Caco-2 (cell line): ENCODE data around the gene RAB3B. TPM values are rescaled to one million over a fixed set of nuclear protein-coding genes. Genes with fewer than 3 reads are reported as not detected.
"Not testable (repeated sequence)": the region's sequence is repeated elsewhere in the genome, so short reads cannot be mapped to it uniquely, and the experiment has no call there.

Experiments
- BruUV-seq: library from RNA; stranded (reverse); fragments of 400-500 nt; replicated peaks from 2 replicates; lab custom pipeline; 2021; lab: Mats Ljungman, UMichigan
- CTCF ChIA-PET: fragments of 300-600 bp; sonication (Branson Sonifier 250); formaldehyde crosslinking; loops from one replicate; lab custom pipeline; 2022; ENCODE audit warnings: antibody characterized with exemption; lab: Charles Lee
- POLR2A ChIA-PET: fragments of 300-600 bp; sonication (Branson Sonifier 250); formaldehyde crosslinking; loops from one replicate; lab custom pipeline; 2022; ENCODE audit warnings: antibody characterized with exemption; lab: Charles Lee
- DNase-seq, 2 experiments: peaks; one replicate each; pipeline versions ENCODE4 v3.0.0 to v3.0.0-alpha.2; 2020 to 2022
- H3K27me3 ChIP-seq: replicated peaks from 2 replicates; pipeline ENCODE4 v1.6.0; 2011; ENCODE audit warnings: low read length; ENCODE audit not compliant: control insufficient read depth, insufficient read depth
- H3K36me3 ChIP-seq: 2 replicates; pipeline ENCODE4 v1.5.1; 2011; ENCODE audit warnings: low read length; ENCODE audit not compliant: control insufficient read depth, insufficient read depth
- H3K4me1 ChIP-seq: fragments of 250-450 bp; sonication (Bioruptor Pico); 2 replicates; pipeline ENCODE4 v1.5.1; 2020; ENCODE audit warnings: mild to moderate bottlenecking
- H3K4me3 ChIP-seq: 2 replicates; pipeline ENCODE4 v1.5.1; 2011; ENCODE audit warnings: low read depth, mild to moderate bottlenecking, control low read depth, low read length
- H3K9me3 ChIP-seq: fragments of 250-450 bp; sonication (Bioruptor Pico); 2 replicates; pipeline ENCODE4 v1.5.1; 2020; ENCODE audit warnings: mild to moderate bottlenecking, moderate library complexity
- H3K27ac Mint-ChIP-seq: one replicate; pipeline ENCODE4 v1.8.0; 2022; ENCODE audit warnings: mixed read lengths; ENCODE audit not compliant: unreplicated experiment
- H3K27me3 Mint-ChIP-seq: one replicate; pipeline ENCODE4 v1.8.0; 2022; ENCODE audit warnings: mixed read lengths; ENCODE audit not compliant: insufficient read depth, unreplicated experiment
- H3K36me3 Mint-ChIP-seq: one replicate; pipeline ENCODE4 v1.8.0; 2022; ENCODE audit warnings: mild to moderate bottlenecking, mixed read lengths; ENCODE audit not compliant: insufficient read depth, unreplicated experiment
- H3K4me1 Mint-ChIP-seq: one replicate; pipeline ENCODE4 v1.8.0; 2022; ENCODE audit warnings: low read depth, mixed read lengths; ENCODE audit not compliant: unreplicated experiment
- H3K4me3 Mint-ChIP-seq: one replicate; pipeline ENCODE4 v1.8.0; 2022; ENCODE audit warnings: mild to moderate bottlenecking, moderate library complexity, mixed read lengths; ENCODE audit not compliant: unreplicated experiment
- H3K9me3 Mint-ChIP-seq: one replicate; pipeline ENCODE4 v1.8.0; 2022; ENCODE audit warnings: mixed read lengths; ENCODE audit not compliant: unreplicated experiment
- CTCF ChIP-seq, 2 experiments: fragments of 200-600 bp in 1 of 2; IDR thresholded peaks; 1 replicate in 1 of 2; 2 replicates in 1 of 2; pipeline versions ENCODE4 v1.5.1 to v1.8.0; 2011 to 2022; ENCODE audit warnings: antibody characterized with exemption in 1 of 2, control low read depth in 1 of 2, inconsistent platforms in 1 of 2, low read depth in 1 of 2, low read length in 1 of 2, mild to moderate bottlenecking in 1 of 2, moderate library complexity in 1 of 2; ENCODE audit not compliant: insufficient read depth in 1 of 2, severe bottlenecking in 1 of 2, unreplicated experiment in 1 of 2
- intact Hi-C: fragments of 100-400 bp; cut with micrococcal nuclease; formaldehyde crosslinking; loops from one replicate; pipeline ENCODE4 v1.10.0; 2022; ENCODE audit not compliant: unreplicated experiment
- total RNA-seq: library from RNA; stranded (reverse); gene quantifications from 2 replicates; pipeline ENCODE4 v1.2.3, GENCODE V29; 2022

RAB3B gene
- total RNA-seq, 1 experiment from 2014 or later: 11.6 TPM

GRCh38 chr1:51897699-51898031, 92.8 kb downstream of the RAB3B start:
- Histone ChIP-seq H3K4me3 (no peak overlapping the region), H3K4me1 (no peaks in the 10 kb centered on the region; the same call in 1 of the 2 replicates), H3K9me3 (no peaks in the 10 kb centered on the region), H3K36me3 (no peaks in the 10 kb centered on the region), H3K27me3 (no peaks in the 10 kb centered on the region)
- DNase-seq: no peak
- no peak for TF ChIP-seq CTCF (IDR thresholded peaks at IDR 0.05; ENCODE audit: insufficient read depth in 1 of 2, low read depth in 1 of 2, low read length in 1 of 2, severe bottlenecking in 1 of 2, unreplicated experiment in 1 of 2)
- no peaks in the 10 kb centered on the region for H3K27me3 Mint-ChIP-seq
- H3K27ac Mint-ChIP-seq: no peak overlapping the region
- BruUV-seq: no TSS peak
- CTCF ChIA-PET: interaction anchor here (1.9 kb wide), 1 partner anchor 104 kb away, joined by 5 read pairs; no protein-coding TSS in a partner anchor
- intact Hi-C loops: loop anchor here (1.0 kb wide), 1 partner anchor 105 kb away; no protein-coding TSS in a partner anchor
- no peaks in the 10 kb centered on the region for H3K36me3 Mint-ChIP-seq
- H3K4me1 Mint-ChIP-seq: no peaks in the 10 kb centered on the region
- H3K9me3 Mint-ChIP-seq: no peaks in the 10 kb centered on the region
- H3K4me3 Mint-ChIP-seq: no peak overlapping the region
- POLR2A ChIA-PET: no interaction called here

- H3K27me3 ChIP-seq, BruUV-seq, H3K9me3 Mint-ChIP-seq, H3K4me3 Mint-ChIP-seq, H3K27ac Mint-ChIP-seq, DNase-seq, H3K9me3 ChIP-seq, POLR2A ChIA-PET, intact Hi-C loops, H3K4me1 ChIP-seq, H3K36me3 Mint-ChIP-seq, CTCF ChIA-PET, H3K4me1 Mint-ChIP-seq, H3K36me3 ChIP-seq, H3K4me3 ChIP-seq, H3K27me3 Mint-ChIP-seq: not testable (repeated sequence)
Observed at GRCh38 chr1:51894748-51895147, 95.8 kb downstream of the RAB3B start.

- no TSS peak for BruUV-seq
- peaks cover 4% of the 10 kb centered on the region for H3K27me3 Mint-ChIP-seq
Observed at GRCh38 chr1:51878616-51879336, 111.7 kb downstream of the RAB3B start, which contains the start of gene NRDC. Gene NRDC (minus strand): TSS chr1:51878727. CDS start chr1:51878615, 112 bp downstream.

More at GRCh38 chr1:51878616-51879336, 111.7 kb downstream of the RAB3B start, which contains the start of gene NRDC:
- ChIA-PET CTCF (interaction anchor here (1.3 kb wide), 1 partner anchor 176 kb away, joined by 3 read pairs; the partner anchor contains the start of gene TXNDC12), POLR2A (no interaction called here)
- intact Hi-C loops: no loop called here
- Mint-ChIP-seq H3K9me3 (no peaks in the 10 kb centered on the region), H3K36me3 (no peaks in the 10 kb centered on the region), H3K27ac (no peak within 1 kb of the TSS), H3K4me1 (no peaks in the 10 kb centered on the region), H3K4me3 (no peak within 1 kb of the TSS)
- Histone ChIP-seq H3K27me3 (no peaks in the 10 kb centered on the region), H3K4me1 (no peaks in the 10 kb centered on the region), H3K9me3 (no peaks in the 10 kb centered on the region), H3K36me3 (no peaks in the 10 kb centered on the region), H3K4me3 (peak within 1 kb of the TSS; percentile 92)
- DNase-seq: peak; percentile 98 to 99
- TF ChIP-seq CTCF (IDR thresholded peaks at IDR 0.05; ENCODE audit: insufficient read depth in 1 of 2, low read depth in 1 of 2, low read length in 1 of 2, severe bottlenecking in 1 of 2, unreplicated experiment in 1 of 2): no peak
